Mesodermal cell (in vitro differentiated cells): Measurements from ENCODE around the gene ATG9A.

ENCODE experiments used
- H3K27ac ChIP-seq: 2 replicates; pipeline ENCODE4 v1.7.0; 2013; ENCODE audit warnings: mild to moderate bottlenecking, low read depth, low read length, moderate library complexity; ENCODE audit not compliant: severe bottlenecking
- H3K36me3 ChIP-seq: 2 replicates; pipeline ENCODE4 v1.7.1; 2013; ENCODE audit warnings: mild to moderate bottlenecking, low read length, moderate library complexity; ENCODE audit not compliant: control insufficient read depth, insufficient read depth
- H3K4me1 ChIP-seq: one replicate; pipeline ENCODE4 v1.7.1; 2013; ENCODE audit warnings: mild to moderate bottlenecking, low read length; ENCODE audit not compliant: insufficient read depth, control insufficient read depth, poor library complexity, severe bottlenecking
- H3K4me3 ChIP-seq: 2 replicates; pipeline ENCODE4 v1.7.0; 2013; ENCODE audit warnings: low read length, control low read depth, mild to moderate bottlenecking; ENCODE audit not compliant: insufficient read depth, poor library complexity, severe bottlenecking; ENCODE audit errors: extremely low read depth
- H3K9me3 ChIP-seq: 2 replicates; pipeline ENCODE4 v1.7.1; 2013; ENCODE audit warnings: mild to moderate bottlenecking, low read length, moderate library complexity; ENCODE audit not compliant: control insufficient read depth
- WGBS, 2 experiments: methylation state at CpG; one replicate each; pipeline ENCODE4 v1.1.5; 2013; ENCODE audit warnings: missing lambda C conversion rate in 2 of 2; ENCODE audit not compliant: insufficient coverage in 2 of 2; 5-methylcytosine and 5-hydroxymethylcytosine counted together

ATG9A gene

GRCh38 chr2:219251656-219252055 is 22.2 kb upstream of the ATG9A start:
- WGBS, 2 experiments: 67 to 86% methylated on average over 1 to 6 of the region's 6 CpGs
- Histone ChIP-seq H3K36me3 (peaks cover 18% of the 10 kb centered on the region), H3K27ac (no peak overlapping the region), H3K4me3 (no peak overlapping the region), H3K9me3 (no peaks in the 10 kb centered on the region), H3K4me1 (peaks cover 38% of the 10 kb centered on the region)

DNA sequence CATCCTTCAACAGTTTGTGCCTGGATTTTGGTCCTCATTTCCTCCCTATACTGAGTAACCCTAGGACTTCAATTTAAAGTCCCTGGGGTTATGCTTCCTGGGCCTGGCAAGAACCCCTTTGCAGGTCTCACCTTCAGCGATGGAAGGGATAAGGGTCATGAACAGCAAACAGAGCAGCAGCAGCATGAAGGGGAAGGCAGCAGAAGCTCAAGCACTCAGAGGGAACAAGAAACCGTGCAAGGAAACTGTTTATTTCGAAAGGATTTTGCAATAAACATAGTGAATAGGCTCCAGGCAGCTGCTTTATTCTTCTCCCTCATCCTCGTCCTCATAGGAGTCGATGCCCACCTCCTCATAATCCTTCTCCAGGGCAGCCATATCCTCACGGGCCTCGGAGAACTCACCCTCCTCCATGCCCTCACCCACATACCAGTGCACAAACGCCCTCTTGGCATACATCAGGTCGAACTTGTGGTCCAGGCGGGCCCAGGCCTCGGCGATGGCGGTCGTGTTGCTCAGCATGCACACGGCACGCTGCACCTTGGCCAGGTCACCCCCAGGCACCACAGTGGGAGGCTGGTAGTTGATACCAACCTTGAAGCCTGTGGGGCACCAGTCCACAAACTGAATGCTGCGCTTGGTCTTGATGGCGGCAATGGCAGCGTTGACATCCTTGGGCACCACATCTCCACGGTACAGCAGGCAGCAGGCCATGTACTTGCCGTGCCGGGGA is 20.8 kb upstream of the ATG9A start:
- H3K36me3 ChIP-seq: peaks cover 18% of the 10 kb centered on the region
- peaks cover 42% of the 10 kb centered on the region for H3K4me1 ChIP-seq
- 92 to 94% methylated on average over 22 of the region's 22 CpGs for WGBS, 2 experiments
- H3K4me3 ChIP-seq: no peak overlapping the region
- peak overlapping the region; percentile 85 for H3K27ac ChIP-seq
- no peaks in the 10 kb centered on the region for H3K9me3 ChIP-seq

DNA sequence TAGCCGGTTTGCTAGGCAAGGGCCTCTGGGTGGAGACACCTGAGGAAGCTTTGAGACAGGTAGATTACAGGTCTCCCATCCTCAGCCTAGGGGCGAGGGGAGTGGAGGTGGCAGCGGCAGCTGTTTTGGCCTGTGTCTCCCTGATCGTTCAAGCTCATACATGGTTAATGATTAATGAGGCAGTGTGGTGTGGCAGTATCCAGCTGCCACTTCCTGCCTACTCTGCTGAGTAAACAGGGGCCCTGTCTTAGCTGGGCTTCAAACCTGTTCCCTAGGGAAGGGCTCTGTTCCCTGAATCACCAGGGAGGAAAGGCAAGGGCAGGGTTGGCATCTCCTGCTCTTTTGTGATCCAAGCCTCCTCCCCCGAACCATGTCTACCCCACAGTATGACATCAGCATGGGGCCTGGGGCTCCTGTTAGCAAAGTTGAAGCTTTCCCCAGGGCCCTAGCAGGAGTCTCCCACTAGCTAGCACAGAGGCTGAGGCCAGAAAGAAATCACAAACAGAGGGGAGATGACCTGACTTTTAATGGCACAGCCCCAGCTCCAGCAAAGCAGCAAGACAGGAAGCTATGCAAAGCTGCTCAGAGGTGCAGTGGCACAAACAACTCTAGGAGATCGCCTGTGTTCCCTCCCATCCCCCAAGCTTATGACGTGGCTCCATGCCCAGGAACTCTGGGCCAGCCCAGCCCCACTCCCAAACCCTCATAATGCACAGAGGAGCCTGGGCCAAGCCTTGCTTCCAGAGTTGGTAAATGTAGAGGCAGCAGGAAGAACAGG is 20.0 kb upstream of the ATG9A start:
- H3K27ac ChIP-seq: peak overlapping the region; percentile 85
- 44 to 79% methylated on average over 3 to 4 of the region's 7 CpGs for WGBS, 2 experiments
- no peaks in the 10 kb centered on the region for H3K9me3 ChIP-seq
- peaks cover 18% of the 10 kb centered on the region for H3K36me3 ChIP-seq
- peaks cover 45% of the 10 kb centered on the region for H3K4me1 ChIP-seq
- no peak overlapping the region for H3K4me3 ChIP-seq

GRCh38 chr2:219248845-219249202 is 19.4 kb upstream of the ATG9A start:
- Histone ChIP-seq H3K36me3 (peaks cover 18% of the 10 kb centered on the region), H3K4me3 (no peak overlapping the region), H3K9me3 (no peaks in the 10 kb centered on the region), H3K27ac (peak overlapping the region; percentile 85), H3K4me1 (peaks cover 42% of the 10 kb centered on the region)
- 100% methylated on average over 2 of the region's 2 CpGs for WGBS, 2 experiments

DNA sequence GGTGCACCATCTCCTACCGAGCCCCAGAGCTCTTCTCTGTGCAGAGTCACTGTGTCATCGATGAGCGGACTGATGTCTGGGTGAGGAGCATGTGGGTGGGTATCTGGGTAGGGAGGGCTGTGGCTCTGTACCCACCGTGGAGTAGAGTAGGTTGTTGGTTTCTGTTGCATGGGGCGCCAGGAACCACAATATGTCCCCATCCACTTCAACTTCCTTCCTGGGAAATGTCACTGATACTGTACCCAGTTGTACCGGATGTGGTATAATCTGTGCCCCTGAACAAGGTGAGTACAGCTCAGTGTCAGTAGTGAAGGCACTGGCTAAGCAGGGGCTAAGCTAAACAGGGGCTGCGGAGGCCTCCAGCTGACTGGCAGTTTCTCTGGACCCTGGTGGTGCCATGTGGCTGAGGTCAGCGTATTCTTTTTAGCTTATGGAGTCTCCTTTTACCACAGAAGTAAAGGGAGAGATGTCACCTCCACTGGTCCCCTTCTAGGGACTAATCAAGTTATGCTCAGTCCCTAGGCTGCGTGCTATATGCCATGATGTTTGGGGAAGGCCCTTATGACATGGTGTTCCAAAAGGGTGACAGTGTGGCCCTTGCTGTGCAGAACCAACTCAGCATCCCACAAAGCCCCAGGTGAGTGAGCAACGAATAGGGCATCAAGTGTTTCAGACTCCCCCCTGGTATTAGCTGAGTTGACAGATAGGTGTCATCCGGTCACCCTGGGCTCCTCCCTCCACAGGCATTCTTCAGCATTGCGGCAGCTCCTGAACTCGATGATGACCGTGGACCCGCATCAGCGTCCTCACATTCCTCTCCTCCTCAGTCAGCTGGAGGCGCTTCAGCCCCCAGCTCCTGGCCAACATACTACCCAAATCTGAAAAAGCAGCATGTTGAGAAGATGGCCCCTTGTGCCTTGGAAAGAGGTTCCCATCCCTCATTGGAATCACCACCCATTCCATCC is 18.5 kb upstream of the ATG9A start:
- no peak overlapping the region for H3K27ac ChIP-seq
- H3K36me3 ChIP-seq: peaks cover 18% of the 10 kb centered on the region
- H3K9me3 ChIP-seq: no peaks in the 10 kb centered on the region
- H3K4me3 ChIP-seq: no peak overlapping the region
- H3K4me1 ChIP-seq: peaks cover 34% of the 10 kb centered on the region
- WGBS, 2 experiments: 93% methylated on average over 13 to 14 of the region's 17 CpGs

DNA sequence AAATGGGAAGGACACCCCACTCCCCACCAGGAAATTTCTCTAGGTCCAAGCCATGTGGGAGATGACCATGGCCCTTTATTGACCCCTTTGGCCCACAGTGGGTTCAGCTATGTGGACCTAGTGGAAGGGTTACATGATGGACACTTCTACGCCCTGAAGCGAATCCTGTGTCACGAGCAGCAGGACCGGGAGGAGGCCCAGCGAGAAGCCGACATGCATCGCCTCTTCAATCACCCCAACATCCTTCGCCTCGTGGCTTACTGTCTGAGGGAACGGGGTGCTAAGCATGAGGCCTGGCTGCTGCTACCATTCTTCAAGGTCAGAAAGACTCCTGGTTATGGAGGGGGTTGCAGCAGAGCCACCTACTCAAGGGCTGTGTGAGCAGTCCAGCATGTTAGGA is 17.1 kb upstream of the ATG9A start:
- Histone ChIP-seq H3K27ac (no peak overlapping the region), H3K36me3 (peaks cover 18% of the 10 kb centered on the region), H3K4me1 (peaks cover 28% of the 10 kb centered on the region), H3K4me3 (peak overlapping the region; percentile 89), H3K9me3 (no peaks in the 10 kb centered on the region)
- 97 to 100% methylated on average over 10 of the region's 10 CpGs for WGBS, 2 experiments

- no peaks in the 10 kb centered on the region for H3K9me3 ChIP-seq
- H3K4me1 ChIP-seq: peaks cover 24% of the 10 kb centered on the region
- peak overlapping the region; percentile 97 for H3K27ac ChIP-seq
- WGBS, 2 experiments: 26 to 32% methylated on average over 8 to 9 of the region's 10 CpGs
- H3K36me3 ChIP-seq: peaks cover 18% of the 10 kb centered on the region
- H3K4me3 ChIP-seq: peak overlapping the region; percentile 89
These were observed 16.4 kb upstream of the ATG9A start for GRCh38 chr2:219245899-219246230.

DNA sequence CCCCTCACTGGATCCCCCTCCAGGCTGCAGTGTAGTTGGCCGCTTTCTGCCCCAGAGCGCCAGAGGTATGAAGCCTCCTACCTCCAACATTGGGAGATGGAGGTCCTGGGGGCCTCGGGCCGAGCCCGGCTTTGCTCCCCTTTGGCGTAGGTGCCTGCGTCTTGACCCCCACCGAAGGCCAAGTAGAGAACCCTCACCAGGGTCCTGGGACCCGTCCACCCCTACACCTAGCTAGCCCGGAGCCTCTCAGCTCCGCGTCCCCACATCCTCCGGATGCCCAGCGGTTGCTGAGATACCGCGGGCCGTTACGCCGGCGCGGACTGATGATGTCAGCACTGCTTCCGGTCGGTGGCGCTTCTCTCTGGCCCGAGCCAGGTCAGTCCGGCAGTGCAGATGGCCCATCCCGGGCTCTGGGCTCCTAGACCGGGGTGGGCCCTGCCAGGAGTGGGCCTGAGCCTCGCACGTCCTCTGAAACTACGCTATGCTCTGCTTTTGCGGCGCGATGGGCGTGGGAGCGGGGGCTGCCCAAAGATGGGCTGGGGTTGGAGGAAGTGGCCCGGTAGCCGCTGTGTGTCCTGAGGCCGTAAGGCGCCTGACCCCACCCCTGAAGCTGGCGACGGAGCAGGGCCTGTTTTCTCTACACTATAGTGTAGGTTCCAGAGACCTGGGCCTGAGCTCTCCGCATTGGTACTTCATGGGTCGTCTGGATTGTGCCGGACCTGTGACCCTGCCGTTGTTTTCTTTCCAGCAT is 15.9 kb upstream of the ATG9A start, which contains the start of the genes GLB1L and STK16:
Gene GLB1L (minus strand): TSS at position 297 of the 751 bp plus-strand sequence. CDS start 1,871 bp downstream, outside the sequence.
Gene STK16 (plus strand): TSS at position 332 of the 751 bp plus-strand sequence. CDS start 521 bp downstream, outside the sequence.
- H3K27ac ChIP-seq: peak within 1 kb of the TSS; percentile 97
- H3K9me3 ChIP-seq: no peaks in the 10 kb centered on the region
- 1 to 2% methylated on average over 38 to 41 of the region's 46 CpGs for WGBS, 2 experiments

DNA sequence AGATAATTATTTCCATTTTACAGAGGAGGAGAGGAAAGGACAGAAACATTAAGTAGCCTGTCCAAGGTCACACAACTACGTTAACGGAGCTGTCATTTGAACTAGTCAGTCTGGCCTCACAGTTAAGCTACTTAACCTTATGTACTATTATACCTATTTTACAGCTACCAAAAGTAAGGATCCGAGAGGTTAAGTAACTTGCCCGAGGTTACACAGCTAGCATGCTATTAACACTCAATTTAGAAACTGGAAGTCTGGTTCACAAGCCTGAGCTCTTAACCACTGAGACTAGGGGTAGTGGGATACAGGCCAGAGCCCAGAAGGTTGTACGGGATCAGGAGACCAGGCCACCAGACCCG is 15.3 kb upstream of the ATG9A start:
- WGBS, 2 experiments: 45 to 51% methylated on average over 5 of the region's 6 CpGs
- H3K36me3 ChIP-seq: peaks cover 18% of the 10 kb centered on the region
- peaks cover 20% of the 10 kb centered on the region for H3K4me1 ChIP-seq

More for the DNA sequence above, 15.9 kb upstream of the ATG9A start, which contains the start of the genes GLB1L and STK16:
- H3K4me3 ChIP-seq: peak within 1 kb of the TSS; percentile 89
- peaks cover 24% of the 10 kb centered on the region for H3K4me1 ChIP-seq
- H3K36me3 ChIP-seq: peaks cover 18% of the 10 kb centered on the region

More for the DNA sequence above, 15.3 kb upstream of the ATG9A start:
- Histone ChIP-seq H3K27ac (peak overlapping the region; percentile 97), H3K4me3 (peak overlapping the region; percentile 89), H3K9me3 (no peaks in the 10 kb centered on the region)
